ENCODE measurements around the gene CIB1.

The CIB1 gene

DNA sequence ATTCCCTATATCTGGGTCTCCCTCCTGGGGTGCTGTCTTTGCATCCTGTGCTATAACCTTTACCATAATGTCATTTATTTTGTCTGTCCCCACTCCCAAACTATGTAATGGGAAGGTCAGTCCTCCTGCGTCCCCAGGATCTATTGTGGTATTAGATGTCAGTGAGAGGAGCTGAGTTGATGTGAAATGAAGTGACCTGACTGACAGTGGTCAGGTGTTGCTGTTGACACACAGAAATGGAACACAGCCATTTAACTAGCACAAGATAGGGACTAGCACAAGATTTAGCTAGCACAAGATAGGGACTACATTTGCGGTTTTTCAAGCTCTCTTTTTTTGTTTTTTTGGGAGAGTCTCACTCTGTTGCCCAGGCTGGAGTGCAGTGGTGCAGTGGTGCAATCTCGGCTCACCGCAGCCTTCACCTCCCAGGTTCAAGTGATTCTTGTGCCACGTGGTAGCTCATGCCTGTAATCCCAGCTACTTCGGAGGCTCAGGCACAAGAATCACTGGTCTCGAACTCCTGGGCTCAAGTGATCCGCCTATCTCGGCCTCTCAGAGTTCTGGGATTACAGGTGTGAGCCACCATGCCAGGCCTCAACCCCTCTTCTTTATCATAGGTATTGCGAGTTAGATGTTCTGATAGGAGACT lies 36.9 kb upstream of the CIB1 start:
- no peak for DNase-seq (ENCODE audit: low read depth in 1 of 2, low spot score in 1 of 2)
- TF ChIP-seq SPI1 (IDR thresholded peaks at IDR 0.05; ENCODE audit: borderline replicate concordance, low read depth) (no peak), POLR2AphosphoS5 (IDR thresholded peaks at IDR 0.05; ENCODE audit: low read depth) (no peak), REST (IDR thresholded peaks at IDR 0.05; ENCODE audit: insufficient replicate concordance, low read depth) (no peak), GABPA (IDR thresholded peaks at IDR 0.05; ENCODE audit: low read depth) (no peak)
- Histone ChIP-seq H3K27me3 (ENCODE audit: insufficient read depth, poor library complexity, severe bottlenecking) (no peaks in the 10 kb centered on the region), H3K27ac (replicated peaks) (no peak overlapping the region), H3K4me3 (replicated peaks; ENCODE audit: insufficient read depth, low read length) (no peak overlapping the region)

GRCh38 chr15:90268415-90268814 lies 34.7 kb upstream of the CIB1 start:
- TF ChIP-seq, protein P1, sequence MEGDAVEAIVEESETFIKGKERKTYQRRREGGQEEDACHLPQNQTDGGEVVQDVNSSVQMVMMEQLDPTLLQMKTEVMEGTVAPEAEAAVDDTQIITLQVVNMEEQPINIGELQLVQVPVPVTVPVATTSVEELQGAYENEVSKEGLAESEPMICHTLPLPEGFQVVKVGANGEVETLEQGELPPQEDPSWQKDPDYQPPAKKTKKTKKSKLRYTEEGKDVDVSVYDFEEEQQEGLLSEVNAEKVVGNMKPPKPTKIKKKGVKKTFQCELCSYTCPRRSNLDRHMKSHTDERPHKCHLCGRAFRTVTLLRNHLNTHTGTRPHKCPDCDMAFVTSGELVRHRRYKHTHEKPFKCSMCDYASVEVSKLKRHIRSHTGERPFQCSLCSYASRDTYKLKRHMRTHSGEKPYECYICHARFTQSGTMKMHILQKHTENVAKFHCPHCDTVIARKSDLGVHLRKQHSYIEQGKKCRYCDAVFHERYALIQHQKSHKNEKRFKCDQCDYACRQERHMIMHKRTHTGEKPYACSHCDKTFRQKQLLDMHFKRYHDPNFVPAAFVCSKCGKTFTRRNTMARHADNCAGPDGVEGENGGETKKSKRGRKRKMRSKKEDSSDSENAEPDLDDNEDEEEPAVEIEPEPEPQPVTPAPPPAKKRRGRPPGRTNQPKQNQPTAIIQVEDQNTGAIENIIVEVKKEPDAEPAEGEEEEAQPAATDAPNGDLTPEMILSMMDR (IDR thresholded peaks at IDR 0.05; ENCODE audit: insufficient read depth, low read length) = no peak
- TF ChIP-seq POLR2AphosphoS5 (IDR thresholded peaks at IDR 0.05; ENCODE audit: low read depth) (no peak), SPI1 (IDR thresholded peaks at IDR 0.05; ENCODE audit: borderline replicate concordance, low read depth) (no peak), GABPA (IDR thresholded peaks at IDR 0.05; ENCODE audit: low read depth) (no peak), REST (IDR thresholded peaks at IDR 0.05; ENCODE audit: insufficient replicate concordance, low read depth) (no peak)
- Histone ChIP-seq H3K4me3 (replicated peaks; ENCODE audit: insufficient read depth, low read length) (no peak overlapping the region), H3K27ac (replicated peaks) (no peak overlapping the region), H3K27me3 (ENCODE audit: insufficient read depth, poor library complexity, severe bottlenecking) (no peaks in the 10 kb centered on the region)
- DNase-seq (ENCODE audit: low read depth in 1 of 2, low spot score in 1 of 2) = no peak

GRCh38 chr15:90266485-90266884 lies 32.7 kb upstream of the CIB1 start:
- Histone ChIP-seq H3K27ac (replicated peaks) (peak overlapping the region; percentile 94), H3K4me3 (replicated peaks; ENCODE audit: insufficient read depth, low read length) (peak overlapping the region; percentile 81), H3K27me3 (ENCODE audit: insufficient read depth, poor library complexity, severe bottlenecking) (no peaks in the 10 kb centered on the region)
- DNase-seq (ENCODE audit: low read depth in 1 of 2, low spot score in 1 of 2) = peak in 1 of 2 experiments; percentile 12
- no peak for TF ChIP-seq REST (IDR thresholded peaks at IDR 0.05; ENCODE audit: insufficient replicate concordance, low read depth)
- TF ChIP-seq, protein P1 (IDR thresholded peaks at IDR 0.05; ENCODE audit: insufficient read depth, low read length) = no peak
- TF ChIP-seq GABPA (IDR thresholded peaks at IDR 0.05; ENCODE audit: low read depth) = no peak
- no peak for TF ChIP-seq SPI1 (IDR thresholded peaks at IDR 0.05; ENCODE audit: borderline replicate concordance, low read depth)
- TF ChIP-seq POLR2AphosphoS5 (IDR thresholded peaks at IDR 0.05; ENCODE audit: low read depth) = no peak
